Liver (tissue), 9 donors: ENCODE results near the gene NR1D1. TPM values are rescaled to one million over a fixed set of nuclear protein-coding genes. Genes with fewer than 3 reads are reported as not detected.

Source experiments
- DNase-seq: peaks from one replicate; pipeline ENCODE4 v3.0.0-alpha.2; 2017; ENCODE audit warnings: low spot score
- H3K27ac ChIP-seq, 2 donors: one replicate each; pipeline ENCODE4 v1.7.0; 2013; ENCODE audit warnings: inconsistent platforms in 2 of 2, low read length in 2 of 2, control low read depth in 1 of 2, low read depth in 1 of 2, mild to moderate bottlenecking in 1 of 2
- H3K27me3 ChIP-seq, 4 donors: one replicate each; pipeline versions ENCODE4 v1.6.1 to v1.7.0; 2013; ENCODE audit warnings: low read length in 3 of 4, inconsistent platforms in 1 of 4, mild to moderate bottlenecking in 1 of 4, moderate library complexity in 1 of 4; ENCODE audit not compliant: control insufficient read depth in 4 of 4, insufficient read depth in 4 of 4
- H3K36me3 ChIP-seq, 4 donors: one replicate each; pipeline versions ENCODE4 v1.6.1 to v1.7.0; 2013; ENCODE audit warnings: low read length in 3 of 4, mild to moderate bottlenecking in 3 of 4, low read depth in 1 of 4, moderate library complexity in 1 of 4; ENCODE audit not compliant: control insufficient read depth in 4 of 4, insufficient read depth in 3 of 4
- H3K4me1 ChIP-seq, 4 donors: one replicate each; pipeline versions ENCODE4 v1.6.1 to v1.7.0; 2013; ENCODE audit warnings: low read length in 3 of 4, mild to moderate bottlenecking in 3 of 4, moderate library complexity in 1 of 4; ENCODE audit not compliant: control insufficient read depth in 4 of 4, insufficient read depth in 4 of 4
- H3K4me3 ChIP-seq, 3 donors: one replicate each; pipeline versions ENCODE4 v1.6.1 to v1.7.0; 2013; ENCODE audit warnings: low read length in 3 of 3, control low read depth in 1 of 3, low read depth in 1 of 3, mild to moderate bottlenecking in 1 of 3
- H3K9ac ChIP-seq, 2 donors: one replicate each; pipeline ENCODE4 v1.7.0; 2013; ENCODE audit warnings: low read length in 2 of 2, mild to moderate bottlenecking in 2 of 2, moderate library complexity in 2 of 2, control low read depth in 1 of 2, low read depth in 1 of 2
- H3K9me3 ChIP-seq, 4 donors: one replicate each; pipeline versions ENCODE4 v1.6.1 to v1.7.0; 2013; ENCODE audit warnings: low read length in 3 of 4; ENCODE audit not compliant: control insufficient read depth in 4 of 4
- ATF3 ChIP-seq: IDR thresholded peaks from 2 replicates; pipeline ENCODE4 v1.6.1; 2016; ENCODE audit warnings: antibody characterized with exemption
- CTCF ChIP-seq: fragments of 150-350 bp; IDR thresholded peaks from 2 replicates; pipeline ENCODE4 v1.5.1; 2017; ENCODE audit warnings: improper control_type of control experiment, low read depth, low read length; ENCODE audit not compliant: missing input control
- EGR1 ChIP-seq, 2 donors: IDR thresholded peaks; 2 replicates each; pipeline ENCODE4 v1.6.1; 2016 to 2018; ENCODE audit warnings: antibody characterized with exemption in 2 of 2, low read depth in 2 of 2
- FOXA1 ChIP-seq: IDR thresholded peaks from 2 replicates; pipeline ENCODE4 v1.6.1; 2016; ENCODE audit warnings: antibody characterized with exemption
- FOXA2 ChIP-seq: IDR thresholded peaks from 2 replicates; pipeline ENCODE4 v1.6.1; 2016; ENCODE audit warnings: antibody characterized with exemption
- GABPA ChIP-seq, 2 donors: IDR thresholded peaks in 1 of 2; conservative IDR thresholded peaks in 1 of 2; 2 replicates each; pipeline ENCODE4 v1.6.1; 2016; ENCODE audit warnings: antibody characterized with exemption in 2 of 2, mild to moderate bottlenecking in 1 of 2, moderate library complexity in 1 of 2
- HNF4A ChIP-seq, 2 donors: conservative IDR thresholded peaks; 2 replicates each; pipeline ENCODE4 v1.6.1; 2016; ENCODE audit warnings: antibody characterized with exemption in 2 of 2, mild to moderate bottlenecking in 2 of 2
- HNF4G ChIP-seq: IDR thresholded peaks from 2 replicates; pipeline ENCODE4 v1.6.1; 2016; ENCODE audit warnings: antibody characterized with exemption
- JUND ChIP-seq, 2 donors: IDR thresholded peaks; 2 replicates each; pipeline ENCODE4 v1.6.1; 2016; ENCODE audit warnings: antibody characterized with exemption in 2 of 2
- MAX ChIP-seq: IDR thresholded peaks from 2 replicates; pipeline ENCODE4 v1.6.1; 2016; ENCODE audit warnings: antibody characterized with exemption
- NR2F2 ChIP-seq: IDR thresholded peaks from 2 replicates; pipeline ENCODE4 v1.6.1; 2016; ENCODE audit warnings: antibody characterized with exemption
- RAD21 ChIP-seq, 2 donors: IDR thresholded peaks; 2 replicates each; pipeline ENCODE4 v1.6.1; 2016; ENCODE audit warnings: antibody characterized with exemption in 2 of 2, mild to moderate bottlenecking in 2 of 2
- REST ChIP-seq: IDR thresholded peaks from 2 replicates; pipeline ENCODE4 v1.6.1; 2016; ENCODE audit warnings: antibody characterized with exemption, mild to moderate bottlenecking
- RXRA ChIP-seq, 2 donors: IDR thresholded peaks; 2 replicates each; pipeline ENCODE4 v1.6.1; 2017 to 2018; ENCODE audit warnings: antibody characterized with exemption in 2 of 2, mild to moderate bottlenecking in 1 of 2
- SP1 ChIP-seq: IDR thresholded peaks from 2 replicates; pipeline ENCODE4 v1.6.1; 2018; ENCODE audit warnings: antibody characterized with exemption, mild to moderate bottlenecking
- TAF1 ChIP-seq: conservative IDR thresholded peaks from 2 replicates; pipeline ENCODE4 v1.6.1; 2016; ENCODE audit warnings: antibody characterized with exemption, mild to moderate bottlenecking
- YY1 ChIP-seq: IDR thresholded peaks from 2 replicates; pipeline ENCODE4 v1.6.1; 2016; ENCODE audit warnings: antibody characterized with exemption, mild to moderate bottlenecking
- ZBTB33 ChIP-seq: IDR thresholded peaks from 2 replicates; pipeline ENCODE4 v1.6.1; 2016; ENCODE audit warnings: antibody characterized with exemption
- WGBS: extraction: QIAGEN DNeasy Blood & Tissue Kit; methylation state at CpG from one replicate; pipeline ENCODE4 v1.1.7; 2013; 5-methylcytosine and 5-hydroxymethylcytosine counted together
- polyA plus RNA-seq, 2 donors: library from polyadenylated mRNA; stranded (reverse) in 1 of 2; unstranded in 1 of 2; fragments of 200-250 nt in 1 of 2; fragments of >200 nt in 1 of 2; fragmentation: Nextera tagmentation in 1 of 2; extraction: Ambion mirVana in 1 of 2; gene quantifications; one replicate each; pipeline versions ENCODE4 v1.2.1 to v1.2.3, GENCODE V29; 2013 to 2015
- total RNA-seq, 2 donors: library from RNA; depleted of rRNA; stranded (reverse); fragments of >200 nt; gene quantifications; one replicate each; pipeline ENCODE4 v1.2.3, GENCODE V29; 2014
- donor health status: healthy.
- donor health status: healthy.
- donor health status: healthy.
- donor health status: healthy.
- donor health status: healthy.

The NR1D1 gene
- total and polyA plus RNA-seq, 4 donors = 0.84 to 13.7 (median 5.6) TPM

GRCh38 chr17:40104594-40105486 is 4.5 kb upstream of the NR1D1 start:
- H3K4me1 ChIP-seq = peaks cover 12 to 66% (median 41%) of the 10 kb centered on the region in 4 donors
- no peak overlapping the region for H3K27ac ChIP-seq
- no peak for TF ChIP-seq EGR1 (IDR thresholded peaks at IDR 0.05; ENCODE audit: low read depth in 2 of 2)
- TF ChIP-seq NR2F2 = no peak
- no peak for TF ChIP-seq JUND (IDR thresholded peaks at IDR 0.05)
- TF ChIP-seq FOXA1 = no peak
- H3K4me3 ChIP-seq = no peak overlapping the region
- no peaks in the 10 kb centered on the region for H3K36me3 ChIP-seq
- WGBS = 85% methylated on average over 3 of the region's 3 CpGs
- H3K9me3 ChIP-seq = no peaks in the 10 kb centered on the region
- H3K9ac ChIP-seq = no peak overlapping the region
- no peak for DNase-seq
- H3K27me3 ChIP-seq = no peaks in the 10 kb centered on the region

GRCh38 chr17:40103688-40104087 is 3.3 kb upstream of the NR1D1 start:
- peak overlapping the region in 1 of 2 donors; percentile 37 for H3K9ac ChIP-seq
- H3K27me3 ChIP-seq = no peaks in the 10 kb centered on the region
- WGBS = 77% methylated on average over 2 of the region's 2 CpGs

More at GRCh38 chr17:40103688-40104087, 3.3 kb upstream of the NR1D1 start:
- Histone ChIP-seq H3K4me3 (no peak overlapping the region), H3K27ac (peak overlapping the region; percentile 48 to 58), H3K36me3 (no peaks in the 10 kb centered on the region), H3K4me1 (peaks cover 11 to 60% (median 36%) of the 10 kb centered on the region in 4 donors), H3K9me3 (no peaks in the 10 kb centered on the region)
- no peak for DNase-seq
- TF ChIP-seq GABPA (IDR thresholded peaks at IDR 0.05 in 1 of 2, conservative IDR thresholded peaks at IDR 0.05 in 1 of 2) (no peak), EGR1 (IDR thresholded peaks at IDR 0.05; ENCODE audit: low read depth in 2 of 2) (no peak), SP1 (no peak), FOXA2 (no peak), RAD21 (IDR thresholded peaks at IDR 0.05) (no peak), NR2F2 (no peak), REST (no peak), FOXA1 (no peak), ZBTB33 (no peak), RXRA (IDR thresholded peaks at IDR 0.05) (no peak), ATF3 (no peak), HNF4G (no peak), MAX (no peak), TAF1 (no peak), YY1 (no peak), JUND (IDR thresholded peaks at IDR 0.05) (no peak), CTCF (no peak), HNF4A (conservative IDR thresholded peaks at IDR 0.05) (no peak)
